IPS-15b (cell line): ENCODE results near the gene UBE3D.
"Not testable (repeated sequence)": the region's sequence is repeated elsewhere in the genome, so short reads cannot be mapped to it uniquely, and the experiment has no call there.

Experiments used
- H3K27me3 ChIP-seq: one replicate; pipeline ENCODE4 v1.6.1; 2013; ENCODE audit warnings: low read length; ENCODE audit not compliant: control insufficient read depth, insufficient read depth
- H3K36me3 ChIP-seq: one replicate; pipeline ENCODE4 v1.6.1; 2013; ENCODE audit warnings: low read length; ENCODE audit not compliant: control insufficient read depth, insufficient read depth
- H3K4me1 ChIP-seq: one replicate; pipeline ENCODE4 v1.6.1; 2013; ENCODE audit warnings: mild to moderate bottlenecking, low read length; ENCODE audit not compliant: control insufficient read depth, insufficient read depth
- H3K4me3 ChIP-seq: one replicate; pipeline ENCODE4 v1.5.1; 2013; ENCODE audit warnings: low read depth, low read length
- H3K9ac ChIP-seq: one replicate; pipeline ENCODE4 v1.6.1; 2013; ENCODE audit warnings: low read depth, mild to moderate bottlenecking, low read length
- H3K9me3 ChIP-seq: one replicate; pipeline ENCODE4 v1.6.1; 2013; ENCODE audit warnings: mild to moderate bottlenecking, low read length; ENCODE audit not compliant: control insufficient read depth, insufficient read depth

Gene UBE3D

GRCh38 chr6:83051377-83052172, 14.1 kb downstream of the UBE3D start:
- Histone ChIP-seq H3K36me3 (no peaks in the 10 kb centered on the region), H3K27me3 (no peaks in the 10 kb centered on the region), H3K4me1 (peaks cover 7% of the 10 kb centered on the region), H3K9ac (no peak overlapping the region), H3K9me3 (no peaks in the 10 kb centered on the region), H3K4me3 (no peak overlapping the region)

GRCh38 chr6:83047065-83047754, 18.4 kb downstream of the UBE3D start:
- H3K4me1 ChIP-seq: peaks cover 7% of the 10 kb centered on the region
- H3K36me3 ChIP-seq: no peaks in the 10 kb centered on the region
- H3K4me3 ChIP-seq: no peak overlapping the region
- no peak overlapping the region for H3K9ac ChIP-seq
- H3K27me3 ChIP-seq: no peaks in the 10 kb centered on the region
- no peaks in the 10 kb centered on the region for H3K9me3 ChIP-seq

- Histone ChIP-seq H3K27me3 (no peaks in the 10 kb centered on the region), H3K9ac (no peak overlapping the region), H3K4me1 (peaks cover 7% of the 10 kb centered on the region)
These were observed 21.4 kb downstream of the UBE3D start for GRCh38 chr6:83044091-83044768.

GRCh38 chr6:83042467-83043053, 23.1 kb downstream of the UBE3D start:
- H3K4me3 ChIP-seq: no peak overlapping the region
- H3K9me3 ChIP-seq: no peaks in the 10 kb centered on the region
- H3K36me3 ChIP-seq: no peaks in the 10 kb centered on the region
- no peak overlapping the region for H3K9ac ChIP-seq
- H3K4me1 ChIP-seq: peaks cover 7% of the 10 kb centered on the region
- no peaks in the 10 kb centered on the region for H3K27me3 ChIP-seq

More at GRCh38 chr6:83044091-83044768, 21.4 kb downstream of the UBE3D start:
- H3K9me3 ChIP-seq: no peaks in the 10 kb centered on the region
- no peak overlapping the region for H3K4me3 ChIP-seq
- no peaks in the 10 kb centered on the region for H3K36me3 ChIP-seq

- H3K27me3 ChIP-seq: no peaks in the 10 kb centered on the region
- H3K36me3 ChIP-seq: peaks cover 5% of the 10 kb centered on the region
- H3K9ac ChIP-seq: no peak overlapping the region
- no peaks in the 10 kb centered on the region for H3K9me3 ChIP-seq
- no peaks in the 10 kb centered on the region for H3K4me1 ChIP-seq
- no peak overlapping the region for H3K4me3 ChIP-seq
These were observed 27.4 kb downstream of the UBE3D start for GRCh38 chr6:83038246-83038645.

GRCh38 chr6:83031689-83032088, 34.0 kb downstream of the UBE3D start:
- H3K9me3 ChIP-seq: peaks cover 17% of the 10 kb centered on the region
- H3K27me3 ChIP-seq: no peaks in the 10 kb centered on the region
- H3K4me1 ChIP-seq: no peaks in the 10 kb centered on the region
- no peak overlapping the region for H3K4me3 ChIP-seq
- H3K9ac ChIP-seq: no peak overlapping the region
- peaks cover 24% of the 10 kb centered on the region for H3K36me3 ChIP-seq

- no peak overlapping the region for H3K4me3 ChIP-seq
- H3K9me3 ChIP-seq: no peaks in the 10 kb centered on the region
- H3K27me3 ChIP-seq: no peaks in the 10 kb centered on the region
- no peaks in the 10 kb centered on the region for H3K4me1 ChIP-seq
- peaks cover 3% of the 10 kb centered on the region for H3K36me3 ChIP-seq
- no peak overlapping the region for H3K9ac ChIP-seq
These were observed 45.9 kb downstream of the UBE3D start for GRCh38 chr6:83019741-83020140.

GRCh38 chr6:83011131-83011530, 54.5 kb downstream of the UBE3D start:
- H3K4me3 ChIP-seq, H3K9me3 ChIP-seq, H3K36me3 ChIP-seq, H3K27me3 ChIP-seq, H3K4me1 ChIP-seq, H3K9ac ChIP-seq: not testable (repeated sequence)

GRCh38 chr6:83008626-83009025, 57.0 kb downstream of the UBE3D start:
- Histone ChIP-seq H3K27me3 (no peaks in the 10 kb centered on the region), H3K36me3 (no peaks in the 10 kb centered on the region), H3K9me3 (no peaks in the 10 kb centered on the region), H3K4me1 (no peaks in the 10 kb centered on the region), H3K4me3 (no peak overlapping the region), H3K9ac (no peak overlapping the region)

GRCh38 chr6:83006270-83006905, 59.3 kb downstream of the UBE3D start:
- no peak overlapping the region for H3K9ac ChIP-seq
- no peak overlapping the region for H3K4me3 ChIP-seq
- H3K4me1 ChIP-seq: no peaks in the 10 kb centered on the region
- no peaks in the 10 kb centered on the region for H3K36me3 ChIP-seq
- H3K9me3 ChIP-seq: no peaks in the 10 kb centered on the region
- no peaks in the 10 kb centered on the region for H3K27me3 ChIP-seq

GRCh38 chr6:82996156-82996555, 69.5 kb downstream of the UBE3D start:
- Histone ChIP-seq H3K9me3 (no peaks in the 10 kb centered on the region), H3K4me3 (no peak overlapping the region), H3K27me3 (no peaks in the 10 kb centered on the region), H3K36me3 (no peaks in the 10 kb centered on the region), H3K9ac (no peak overlapping the region), H3K4me1 (no peaks in the 10 kb centered on the region)
